22Rv1 (cell line): ENCODE results near the gene SCO2.

ENCODE experiments used
- CTCF ChIP-seq: fragments of 450-650 bp; IDR thresholded peaks from 2 replicates; pipeline ENCODE4 v1.5.1; 2017; ENCODE audit warnings: mild to moderate bottlenecking
- ZFX ChIP-seq: fragments of 450-650 bp; IDR thresholded peaks from 2 replicates; pipeline ENCODE4 v1.6.1; 2017; ENCODE audit warnings: antibody characterized with exemption, borderline replicate concordance

GRCh38 chr22:50522208-50522805 lies 3.1 kb downstream of the SCO2 start:
- TF ChIP-seq CTCF (no peak), ZFX (no peak)
